Measurements from ENCODE around the gene C16orf82.
"Not testable (repeated sequence)": the region's sequence is repeated elsewhere in the genome, so short reads cannot be mapped to it uniquely, and the experiment has no call there.

The C16orf82 gene

GRCh38 chr16:27066668-27067537 is at the start of gene C16orf82:
Gene C16orf82 (plus strand): TSS chr16:27066927.
- DNase-seq, result peak; percentile 83

DNA sequence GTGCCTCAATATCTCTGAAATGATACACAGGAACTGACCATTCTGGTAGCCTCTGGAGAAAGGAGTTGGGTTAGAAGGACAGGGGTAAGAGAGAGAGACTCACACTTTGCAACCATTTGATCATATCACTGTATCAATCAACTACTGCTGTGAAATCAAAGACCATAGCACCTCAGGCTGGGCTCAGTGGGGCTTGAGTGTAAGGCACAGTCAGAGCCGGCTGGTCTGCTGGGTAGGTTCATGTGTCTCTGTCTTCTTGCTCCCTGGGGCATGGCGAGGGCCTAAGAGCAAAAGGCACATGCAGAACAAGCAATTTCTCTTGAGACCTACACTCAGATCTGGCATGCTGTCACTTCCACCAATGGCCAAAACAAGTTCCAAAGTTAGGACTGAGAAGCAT is 46.7 kb upstream of the C16orf82 start:
- no peak for DNase-seq

DNA sequence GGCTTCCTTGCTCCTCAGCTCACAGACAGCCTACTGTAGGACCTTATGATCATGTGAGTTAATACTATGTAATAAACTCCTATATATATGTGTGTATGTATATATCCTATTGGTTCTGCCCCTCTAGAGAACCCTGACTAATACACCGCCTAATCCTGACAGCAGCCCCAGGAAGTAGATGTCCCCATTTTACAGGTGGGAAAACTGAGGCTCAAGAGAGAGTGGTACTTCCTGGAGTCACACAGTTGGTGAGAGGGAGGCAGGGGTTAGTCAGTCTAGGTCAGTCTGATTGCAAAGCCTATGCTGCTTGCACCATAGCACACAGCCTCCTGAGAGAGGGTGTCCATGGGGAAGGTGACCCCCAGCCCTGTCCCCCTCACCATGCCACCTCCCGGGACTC is 42.7 kb upstream of the C16orf82 start:
- no peak for DNase-seq

DNA sequence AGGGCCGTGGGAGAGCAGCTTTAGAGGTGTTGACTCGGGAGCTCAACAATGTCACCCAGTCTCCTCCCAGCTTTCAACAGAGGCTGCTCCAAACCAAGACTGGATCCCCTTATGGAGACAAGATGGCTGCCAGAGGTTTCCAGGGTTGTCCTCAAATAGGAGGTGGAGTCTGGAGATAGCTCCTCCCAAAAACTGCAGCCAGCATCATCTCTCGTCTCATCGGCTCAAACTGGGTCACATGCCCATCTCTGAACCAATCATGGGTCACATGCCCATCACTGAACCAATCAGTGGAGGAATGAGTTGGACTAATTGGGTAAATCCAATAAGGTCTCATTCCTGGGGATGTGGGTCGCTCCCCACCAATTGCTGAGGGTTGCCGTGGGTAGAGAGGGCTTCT is 41.1 kb upstream of the C16orf82 start:
- no peak for DNase-seq

GRCh38 chr16:27027971-27028370 is 38.8 kb upstream of the C16orf82 start:
- DNase-seq, result no peak

- DNase-seq, result no peak
Measured at GRCh38 chr16:27028591-27029110, 38.1 kb upstream of the C16orf82 start.

DNA sequence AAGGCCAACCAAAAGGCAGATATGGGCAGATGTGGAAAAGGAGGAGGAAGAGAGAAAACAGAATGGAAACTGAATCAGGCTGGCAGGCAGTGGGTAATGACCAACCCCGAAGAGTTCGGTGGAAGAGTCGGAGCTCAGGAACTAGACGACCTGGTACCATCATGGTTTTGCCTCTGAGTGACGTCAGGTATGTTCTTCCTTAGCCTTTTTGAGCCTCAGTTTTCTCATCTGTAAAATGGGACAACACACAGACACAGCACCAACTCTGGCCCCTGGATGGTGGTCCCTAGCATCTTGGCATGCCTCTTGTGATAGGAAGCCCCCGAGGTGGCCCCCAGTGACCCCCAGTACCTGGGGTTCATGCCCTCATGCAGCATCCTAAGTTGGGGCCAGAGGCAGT is 37.2 kb upstream of the C16orf82 start:
- no peak for DNase-seq

GRCh38 chr16:27033281-27033979 is 33.3 kb upstream of the C16orf82 start:
- no peak for DNase-seq

GRCh38 chr16:27040732-27041131 is 26.0 kb upstream of the C16orf82 start:
- no peak for DNase-seq

- no peak for DNase-seq
Measured at GRCh38 chr16:27046958-27047518, 19.7 kb upstream of the C16orf82 start.

DNA sequence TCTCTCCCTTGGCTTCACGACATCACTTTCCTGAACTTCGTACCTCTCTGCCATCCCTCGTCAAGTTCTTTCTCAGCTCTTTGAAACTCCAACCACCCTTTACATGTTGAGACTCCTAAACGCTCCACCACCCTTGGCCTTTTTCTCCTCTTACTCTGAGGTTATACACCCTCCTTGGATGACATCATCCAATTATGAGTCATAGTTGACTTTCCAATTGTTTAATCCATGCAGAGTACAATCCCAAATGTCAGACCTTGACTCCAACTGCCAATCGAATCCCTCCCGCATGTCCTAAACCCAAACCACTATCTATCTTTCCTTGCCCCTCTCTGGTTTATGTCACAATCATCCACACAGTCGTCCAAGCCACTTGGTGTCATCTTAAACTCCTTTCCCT is 18.4 kb upstream of the C16orf82 start:
- no peak for DNase-seq

DNA sequence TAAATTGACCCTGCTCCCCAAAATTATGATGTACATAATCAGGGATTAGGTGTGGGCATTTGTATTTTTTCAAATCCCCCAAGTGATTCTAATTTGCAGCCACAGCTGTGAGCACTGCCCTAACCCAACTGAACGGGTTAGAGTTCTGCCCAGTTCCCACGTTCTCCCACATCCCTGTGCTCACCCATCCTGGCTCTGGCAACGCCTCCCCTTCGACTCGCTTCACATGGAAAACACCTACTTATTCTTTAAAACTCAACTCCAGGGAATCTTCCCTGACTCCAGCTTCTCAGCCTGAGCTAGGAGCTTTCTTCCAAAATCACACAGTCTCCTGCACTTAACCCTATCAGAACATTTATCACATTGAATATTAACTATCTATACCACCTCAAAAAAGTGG is 17.6 kb upstream of the C16orf82 start:
- DNase-seq, result no peak

- DNase-seq, result peak; percentile 11
Measured at GRCh38 chr16:27052007-27052406, 14.7 kb upstream of the C16orf82 start.

DNA sequence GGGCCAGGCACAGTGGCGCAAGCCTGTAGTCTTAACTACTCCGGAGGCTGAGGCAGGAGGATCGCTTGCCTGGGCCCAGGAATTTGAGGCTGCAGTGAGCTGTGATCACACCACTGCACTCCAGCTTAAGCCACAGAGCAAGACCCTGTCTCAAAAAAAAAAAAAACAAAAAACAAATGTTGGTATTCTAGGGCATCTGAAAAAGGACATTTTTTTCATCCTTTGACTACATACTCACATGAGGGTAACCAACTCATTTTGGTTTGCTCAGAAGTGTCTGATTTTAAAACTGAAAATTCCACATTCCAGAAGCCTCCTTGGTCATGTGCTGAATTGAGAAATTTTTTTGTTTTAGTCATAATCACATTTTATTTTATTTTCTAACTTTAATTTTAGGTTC is 12.7 kb upstream of the C16orf82 start:
- DNase-seq, result no peak

DNA sequence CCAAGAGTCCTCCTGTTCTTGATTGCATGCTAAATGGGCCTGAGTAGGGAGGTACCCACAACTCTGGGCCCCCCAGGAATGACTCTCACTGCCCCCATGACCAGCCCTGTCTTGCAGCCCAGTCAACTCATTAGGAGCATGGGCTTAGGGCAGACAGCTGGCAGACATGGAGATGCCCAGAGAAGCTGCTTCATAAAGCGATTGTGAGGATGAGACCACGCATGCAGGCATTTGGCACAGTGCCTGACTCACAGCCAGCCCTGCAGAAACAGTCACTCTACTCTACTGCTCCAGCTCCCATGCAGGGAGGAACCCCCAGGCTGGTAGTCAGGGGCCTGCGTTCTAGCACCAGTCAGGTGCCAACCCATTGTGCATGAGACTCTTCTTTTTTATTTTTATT is 8.4 kb upstream of the C16orf82 start:
- DNase-seq, result no peak

DNA sequence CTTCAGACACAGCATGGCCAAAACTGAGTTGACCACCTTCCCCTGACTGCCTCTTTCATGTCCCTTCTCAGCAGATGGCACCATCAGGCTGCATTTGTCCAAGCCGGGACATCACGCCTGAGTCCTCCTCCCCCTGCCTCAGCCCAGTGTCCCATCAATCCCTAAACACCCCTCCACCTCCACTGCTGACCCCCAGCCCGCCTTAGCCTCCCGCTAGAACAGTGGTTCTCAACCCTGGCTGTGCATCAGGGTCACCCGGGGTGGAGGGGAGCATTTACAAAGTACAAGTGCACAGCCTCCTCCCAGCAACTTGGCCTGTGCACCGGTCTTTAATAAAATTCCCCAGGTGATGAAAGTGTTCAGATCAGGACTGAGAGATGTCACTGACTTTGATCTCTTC is 4.0 kb downstream of the C16orf82 start:
- no peak for DNase-seq

- no peak for DNase-seq
Measured at GRCh38 chr16:27073733-27074132, 7.0 kb downstream of the C16orf82 start.

DNA sequence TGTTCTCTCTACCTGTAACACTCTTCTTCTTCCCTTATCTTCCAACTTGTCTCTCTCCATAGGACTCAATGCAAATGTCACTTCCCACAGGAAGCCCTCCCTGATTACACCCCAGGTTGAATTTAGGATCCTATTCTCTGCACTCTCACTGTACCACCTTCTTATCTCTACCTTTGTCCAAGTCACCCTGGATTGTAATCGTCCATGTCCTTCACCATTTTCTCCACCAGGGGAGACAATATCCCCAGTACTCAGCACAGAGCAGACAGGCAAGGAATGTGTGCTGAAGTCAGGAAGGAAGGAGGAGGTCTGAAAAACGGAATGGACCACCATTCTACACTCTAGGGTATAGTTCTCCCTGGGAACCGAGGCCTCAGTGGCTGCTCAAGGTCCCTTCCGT is 14.2 kb downstream of the C16orf82 start:
- DNase-seq, result no peak

GRCh38 chr16:27083861-27084261 is 17.1 kb downstream of the C16orf82 start:
- no peak for DNase-seq

GRCh38 chr16:27084307-27085028 is 17.7 kb downstream of the C16orf82 start:
- peak; percentile 79 for DNase-seq

DNA sequence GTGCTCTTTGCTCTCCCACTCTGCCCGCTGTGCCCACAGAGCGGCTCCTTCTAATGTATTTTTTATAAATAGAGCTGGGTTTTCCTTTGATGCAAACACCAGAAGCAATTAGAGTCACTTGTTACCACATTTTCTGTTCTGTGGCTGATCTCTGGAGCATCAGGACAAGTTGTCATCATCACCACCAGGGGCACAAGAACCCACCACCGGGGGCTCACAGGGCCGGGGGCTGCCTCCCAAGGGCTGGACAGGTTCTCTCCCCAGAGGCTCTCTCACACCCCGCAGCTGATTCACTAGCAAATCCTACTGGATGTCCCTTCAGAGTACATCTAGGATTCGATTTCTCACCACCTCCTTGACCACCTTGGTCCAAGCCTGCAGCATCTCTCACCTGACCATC is 18.5 kb downstream of the C16orf82 start:
- DNase-seq, result no peak

- DNase-seq, result not testable (repeated sequence)
Measured at GRCh38 chr16:27086031-27086430, 19.3 kb downstream of the C16orf82 start.

- no peak for DNase-seq
Measured at GRCh38 chr16:27088216-27088615, 21.5 kb downstream of the C16orf82 start.

Data from retina (tissue), 1 donor.